IMR-90 (cell line): ENCODE measurements around the gene FHDC1. TPM values are rescaled to one million over a fixed set of nuclear protein-coding genes. Genes with fewer than 3 reads are reported as not detected.
A peak's percentile ranks its signal among the peaks of the same experiment; 100 is the strongest.

ENCODE experiments used
- ATAC-seq: fragments of 200-7000 bp; cut with Tn5 transposase; 2 replicates; pipeline ENCODE4 v1.9.1; 2020; ENCODE audit warnings: low read depth, mild to moderate bottlenecking, moderate library complexity
- BruUV-seq: library from RNA; stranded (reverse); fragments of 400-500 nt; replicated peaks from 2 replicates; lab custom pipeline; 2021; lab: Mats Ljungman, UMichigan
- CTCF ChIA-PET: fragments of 300-600 bp; formaldehyde crosslinking; extraction: SDS; loops from one replicate; lab custom pipeline; 2021; ENCODE audit warnings: antibody characterized with exemption; lab: Yijun Ruan, JAX
- POLR2A ChIA-PET: fragments of 300-600 bp; sonication (Branson Sonifier 250); formaldehyde crosslinking; loops from one replicate; lab custom pipeline; 2022; ENCODE audit warnings: antibody characterized with exemption; ENCODE audit not compliant: unreplicated experiment; lab: Charles Lee
- DNase-seq: peaks from one replicate; pipeline ENCODE4 v3.0.0; 2013
- H2AFZ ChIP-seq: replicated peaks from 2 replicates; pipeline ENCODE3; 2013; ENCODE audit warnings: low read length, mild to moderate bottlenecking; ENCODE audit not compliant: poor library complexity
- H2AK5ac ChIP-seq: 2 replicates; pipeline ENCODE4 v1.6.1; 2013; ENCODE audit warnings: low read depth, low read length, inconsistent platforms
- H2AK9ac ChIP-seq: replicated peaks from 2 replicates; pipeline ENCODE3; 2013; ENCODE audit warnings: mild to moderate bottlenecking, low read depth, low read length, moderate library complexity; ENCODE audit not compliant: poor library complexity
- H2BK120ac ChIP-seq: 2 replicates; pipeline ENCODE4 v1.6.1; 2013; ENCODE audit warnings: low read depth, low read length, inconsistent platforms
- H2BK15ac ChIP-seq: 3 replicates; pipeline ENCODE4 v1.6.1; 2013; ENCODE audit warnings: low read depth, low read length, inconsistent platforms
- H2BK20ac ChIP-seq: 2 replicates; pipeline ENCODE4 v1.6.1; 2013; ENCODE audit warnings: low read depth, mild to moderate bottlenecking, inconsistent platforms, low read length, moderate library complexity
- H2BK5ac ChIP-seq: 2 replicates; pipeline ENCODE4 v1.6.1; 2013; ENCODE audit warnings: mild to moderate bottlenecking, low read depth, low read length, inconsistent platforms; ENCODE audit not compliant: poor library complexity, severe bottlenecking
- H3K14ac ChIP-seq: replicated peaks from 2 replicates; pipeline ENCODE4 v1.6.1; 2013; ENCODE audit warnings: low read depth, low read length, inconsistent platforms
- H3K18ac ChIP-seq: 2 replicates; pipeline ENCODE4 v1.6.1; 2013; ENCODE audit warnings: low read depth, low read length, control low read depth
- H3K23ac ChIP-seq: 2 replicates; pipeline ENCODE4 v1.6.1; 2013; ENCODE audit warnings: low read depth, low read length, inconsistent platforms
- H3K27ac ChIP-seq: 2 replicates; pipeline ENCODE4 v1.5.1; 2013; ENCODE audit warnings: mild to moderate bottlenecking, control low read depth, low read length; ENCODE audit not compliant: insufficient read depth
- H3K27me3 ChIP-seq: 2 replicates; pipeline ENCODE4 v1.6.1; 2013; ENCODE audit warnings: low read length; ENCODE audit not compliant: control insufficient read depth, insufficient read depth
- H3K36me3 ChIP-seq: 2 replicates; pipeline ENCODE4 v1.6.1; 2013; ENCODE audit warnings: low read length, mixed read lengths; ENCODE audit not compliant: control insufficient read depth, insufficient read depth
- H3K4ac ChIP-seq: 2 replicates; pipeline ENCODE4 v1.6.1; 2013; ENCODE audit warnings: low read depth, low read length, inconsistent platforms
- H3K4me1 ChIP-seq: 2 replicates; pipeline ENCODE4 v1.6.1; 2013; ENCODE audit warnings: low read length, mixed read lengths; ENCODE audit not compliant: control insufficient read depth, insufficient read depth
- H3K4me2 ChIP-seq: 2 replicates; pipeline ENCODE4 v1.6.1; 2013; ENCODE audit warnings: low read depth, mild to moderate bottlenecking, control low read depth, low read length, moderate library complexity
- H3K4me3 ChIP-seq: 2 replicates; pipeline ENCODE4 v1.5.1; 2013; ENCODE audit warnings: low read depth, mild to moderate bottlenecking, control low read depth, low read length, moderate library complexity; ENCODE audit not compliant: insufficient read depth
- H3K56ac ChIP-seq: 2 replicates; pipeline ENCODE4 v1.6.1; 2013; ENCODE audit warnings: low read length, inconsistent platforms; ENCODE audit not compliant: insufficient read depth; ENCODE audit errors: extremely low read depth
- H3K79me1 ChIP-seq, 2 experiments: 2 replicates each; pipeline ENCODE4 v1.6.1; 2013; ENCODE audit warnings: low read length in 2 of 2, inconsistent platforms in 1 of 2, low read depth in 1 of 2
- H3K9ac ChIP-seq: 2 replicates; pipeline ENCODE4 v1.6.1; 2013; ENCODE audit warnings: low read depth, low read length, control low read depth
- H3K9me1 ChIP-seq: 2 replicates; pipeline ENCODE4 v1.6.1; 2013; ENCODE audit warnings: low read length, inconsistent platforms; ENCODE audit not compliant: insufficient read depth
- H3K9me3 ChIP-seq: 2 replicates; pipeline ENCODE4 v1.6.1; 2013; ENCODE audit warnings: low read length; ENCODE audit not compliant: control insufficient read depth, insufficient read depth
- H4K20me1 ChIP-seq: 2 replicates; pipeline ENCODE4 v1.6.1; 2013; ENCODE audit warnings: low read length, inconsistent platforms; ENCODE audit not compliant: insufficient read depth
- H4K5ac ChIP-seq: 2 replicates; pipeline ENCODE4 v1.6.1; 2013; ENCODE audit warnings: mild to moderate bottlenecking, low read depth, low read length, control low read depth
- H4K8ac ChIP-seq, 2 experiments: 2 replicates each; pipeline ENCODE4 v1.6.1; 2013; ENCODE audit warnings: low read depth in 2 of 2, low read length in 2 of 2, control low read depth in 1 of 2, inconsistent platforms in 1 of 2
- H4K91ac ChIP-seq: 2 replicates; pipeline ENCODE4 v1.6.1; 2013; ENCODE audit warnings: low read depth, low read length, inconsistent platforms; ENCODE audit not compliant: insufficient read depth
- BHLHE40 ChIP-seq: fragments of 150-350 bp; IDR thresholded peaks from 2 replicates; pipeline ENCODE4 v1.6.1; 2016; ENCODE audit warnings: mild to moderate bottlenecking, low read depth, low read length
- CEBPB ChIP-seq: IDR thresholded peaks from 2 replicates; pipeline ENCODE4 v1.6.1; 2012; ENCODE audit warnings: low read depth, low read length, improper control_type of control experiment
- CHD1 ChIP-seq: IDR thresholded peaks from 2 replicates; pipeline ENCODE4 v1.6.1; 2012; ENCODE audit warnings: low read depth, low read length, improper control_type of control experiment
- FOS ChIP-seq: fragments of 150-350 bp; IDR thresholded peaks from 2 replicates; pipeline ENCODE4 v1.6.1; 2016; ENCODE audit warnings: low read depth, low read length
- MAFK ChIP-seq: IDR thresholded peaks from 2 replicates; pipeline ENCODE4 v1.6.1; 2012; ENCODE audit warnings: low read depth, low read length, improper control_type of control experiment
- MAZ ChIP-seq: IDR thresholded peaks from 2 replicates; pipeline ENCODE4 v1.6.1; 2012; ENCODE audit warnings: low read depth, mild to moderate bottlenecking, low read length, improper control_type of control experiment, moderate library complexity, borderline replicate concordance
- NFE2L2 ChIP-seq: fragments of 150-350 bp; IDR thresholded peaks from 2 replicates; pipeline ENCODE4 v1.6.1; 2016; ENCODE audit warnings: low read depth, mild to moderate bottlenecking, low read length
- SMC3 ChIP-seq: fragments of 150-350 bp; IDR thresholded peaks from 2 replicates; pipeline ENCODE4 v1.6.1; 2016; ENCODE audit warnings: low read depth, mild to moderate bottlenecking, antibody characterized with exemption, low read length, moderate library complexity
- WGBS, 2 experiments: methylation state at CpG; one replicate each; pipeline versions ENCODE4 v1.1.5 to v1.1.7; 2013; ENCODE audit warnings: missing lambda C conversion rate in 2 of 2; ENCODE audit not compliant: insufficient read length in 1 of 2; ENCODE audit errors: extremely low coverage in 2 of 2; 5-methylcytosine and 5-hydroxymethylcytosine counted together
- dilution Hi-C: fragments of 300-500 bp; cut with HindIII; formaldehyde crosslinking; loops from one replicate; pipeline ENCODE4 v1.14.3; 2018; ENCODE audit warnings: low sequenced_read_pairs; ENCODE audit not compliant: unreplicated experiment
- in situ Hi-C: fragments of 300-500 bp; cut with MboI; formaldehyde crosslinking; loops from 3 replicates; pipeline ENCODE4 v1.14.3; 2019; ENCODE audit warnings: low sequenced_read_pairs, inconsistent platforms, mixed read lengths
- intact Hi-C: fragments of 100-400 bp; cut with micrococcal nuclease; formaldehyde crosslinking; loops from 2 replicates; pipeline ENCODE4 v1.10.0; 2022
- polyA plus RNA-seq, 3 experiments: library from polyadenylated mRNA; depleted of rRNA; stranded (reverse); fragments of >200 nt; gene quantifications; 2 replicates each; pipeline ENCODE4 v1.2.3, GENCODE V29; 2012; ENCODE audit warnings: low replicate concordance in 1 of 3
- total RNA-seq: library from RNA; depleted of rRNA; stranded (reverse); fragments of >200 nt; gene quantifications from 2 replicates; pipeline ENCODE4 v1.2.3, GENCODE V29; 2012

FHDC1 gene
- total and polyA plus RNA-seq, 2 of the 4 experiments (the other 2 are of a cell fraction), result under 0.01 to 0.09 TPM

GRCh38 chr4:153026591-153027346 is 90.6 kb downstream of the FHDC1 start:
- Histone ChIP-seq H3K9me1 (no peaks in the 10 kb centered on the region), H3K79me1 (no peaks in the 10 kb centered on the region), H3K27me3 (peaks cover 12% of the 10 kb centered on the region), H3K23ac (no peak overlapping the region), H2AK5ac (no peak overlapping the region), H4K8ac (no peak overlapping the region), H3K56ac (no peak overlapping the region), H2BK5ac (peak overlapping the region; percentile 56), H3K36me3 (no peaks in the 10 kb centered on the region), H2AFZ (no peak overlapping the region), H4K91ac (no peak overlapping the region), H4K20me1 (no peaks in the 10 kb centered on the region), H2BK20ac (no peak overlapping the region), H3K27ac (no peak overlapping the region), H3K14ac (no peak overlapping the region), H3K9ac (no peak overlapping the region), H3K4me3 (no peak overlapping the region), H3K18ac (no peak overlapping the region), H3K4ac (no peak overlapping the region), H2BK120ac (no peak overlapping the region), H3K4me2 (no peak overlapping the region), H4K5ac (no peak overlapping the region), H3K9me3 (peaks cover 7% of the 10 kb centered on the region; the same call in 1 of the 2 replicates), H2AK9ac (no peak overlapping the region), H3K4me1 (no peaks in the 10 kb centered on the region), H2BK15ac (no peak overlapping the region)
- in situ Hi-C loops (no loop called here), dilution Hi-C loops (no loop called here), intact Hi-C loops (no loop called here)
- 61% methylated on average over 9 of the region's 10 CpGs; no CpG with 5 or more reads in 1 of the 2 experiments for WGBS, 2 experiments
- no peak for ATAC-seq
- POLR2A ChIA-PET, result no interaction called here
- CTCF ChIA-PET, result no interaction called here
- DNase-seq, result no peak
- no TSS peak for BruUV-seq
- TF ChIP-seq FOS (no peak), CEBPB (no peak), BHLHE40 (no peak), NFE2L2 (no peak), SMC3 (no peak), MAZ (no peak), CHD1 (no peak), MAFK (no peak)
